Measurements from ENCODE around the gene MYO5A. TPM values are rescaled to one million over a fixed set of nuclear protein-coding genes. Genes with fewer than 3 reads are reported as not detected.

Gene MYO5A
- polyA plus RNA-seq, 2 of the 4 experiments (the other 2 are of a cell fraction) = 15.1 to 46.7 TPM

DNA sequence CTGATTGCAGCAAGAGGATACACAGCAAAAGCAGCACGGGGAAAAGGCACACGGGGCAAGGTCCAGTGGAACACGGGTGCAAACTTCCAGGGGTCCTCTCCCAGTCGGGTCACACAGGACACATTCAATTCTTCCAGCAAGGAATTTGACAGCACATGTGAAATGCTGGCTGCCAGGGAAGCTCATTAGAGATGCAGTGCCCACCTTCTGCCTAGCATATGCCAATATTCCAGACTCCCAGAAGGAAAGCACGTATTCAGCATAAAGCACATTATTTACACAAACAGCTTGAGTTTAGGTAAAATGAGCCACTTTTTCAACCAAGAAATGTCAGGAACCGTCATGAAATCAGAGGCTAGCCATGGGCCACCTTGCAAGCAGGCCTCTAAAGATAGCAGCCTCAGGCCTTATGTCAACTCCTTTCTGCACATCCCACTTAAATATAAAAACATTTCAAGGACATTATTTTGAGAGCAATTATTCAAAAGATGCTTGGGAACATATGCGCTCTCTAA lies 252.4 kb downstream of the MYO5A start:
- FAIRE-seq = no peak
- TF ChIP-seq REST (IDR thresholded peaks at IDR 0.05) (no peak), CHD2 (IDR thresholded peaks at IDR 0.05; ENCODE audit: low read length, partially characterized antibody) (no peak), BCL3 (IDR thresholded peaks at IDR 0.05) (no peak), CHD4 (IDR thresholded peaks at IDR 0.05; ENCODE audit: borderline replicate concordance) (no peak), HOXA7 (CRISPR knock-in tag; IDR thresholded peaks at IDR 0.05) (no peak), KDM5A (IDR thresholded peaks at IDR 0.05) (no peak), EHF (CRISPR knock-in tag; IDR thresholded peaks at IDR 0.05) (no peak), CBX8 (IDR thresholded peaks at IDR 0.05) (no peak), EP300 (IDR thresholded peaks at IDR 0.05) (no peak), HES2 (IDR thresholded peaks at IDR 0.05) (no peak), BHLHE40 (IDR thresholded peaks at IDR 0.05; ENCODE audit: low read depth, low read length) (no peak)
- TF ChIP-seq, protein P1, sequence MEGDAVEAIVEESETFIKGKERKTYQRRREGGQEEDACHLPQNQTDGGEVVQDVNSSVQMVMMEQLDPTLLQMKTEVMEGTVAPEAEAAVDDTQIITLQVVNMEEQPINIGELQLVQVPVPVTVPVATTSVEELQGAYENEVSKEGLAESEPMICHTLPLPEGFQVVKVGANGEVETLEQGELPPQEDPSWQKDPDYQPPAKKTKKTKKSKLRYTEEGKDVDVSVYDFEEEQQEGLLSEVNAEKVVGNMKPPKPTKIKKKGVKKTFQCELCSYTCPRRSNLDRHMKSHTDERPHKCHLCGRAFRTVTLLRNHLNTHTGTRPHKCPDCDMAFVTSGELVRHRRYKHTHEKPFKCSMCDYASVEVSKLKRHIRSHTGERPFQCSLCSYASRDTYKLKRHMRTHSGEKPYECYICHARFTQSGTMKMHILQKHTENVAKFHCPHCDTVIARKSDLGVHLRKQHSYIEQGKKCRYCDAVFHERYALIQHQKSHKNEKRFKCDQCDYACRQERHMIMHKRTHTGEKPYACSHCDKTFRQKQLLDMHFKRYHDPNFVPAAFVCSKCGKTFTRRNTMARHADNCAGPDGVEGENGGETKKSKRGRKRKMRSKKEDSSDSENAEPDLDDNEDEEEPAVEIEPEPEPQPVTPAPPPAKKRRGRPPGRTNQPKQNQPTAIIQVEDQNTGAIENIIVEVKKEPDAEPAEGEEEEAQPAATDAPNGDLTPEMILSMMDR (IDR thresholded peaks at IDR 0.05) = no peak
- TF ChIP-seq, protein P2, sequence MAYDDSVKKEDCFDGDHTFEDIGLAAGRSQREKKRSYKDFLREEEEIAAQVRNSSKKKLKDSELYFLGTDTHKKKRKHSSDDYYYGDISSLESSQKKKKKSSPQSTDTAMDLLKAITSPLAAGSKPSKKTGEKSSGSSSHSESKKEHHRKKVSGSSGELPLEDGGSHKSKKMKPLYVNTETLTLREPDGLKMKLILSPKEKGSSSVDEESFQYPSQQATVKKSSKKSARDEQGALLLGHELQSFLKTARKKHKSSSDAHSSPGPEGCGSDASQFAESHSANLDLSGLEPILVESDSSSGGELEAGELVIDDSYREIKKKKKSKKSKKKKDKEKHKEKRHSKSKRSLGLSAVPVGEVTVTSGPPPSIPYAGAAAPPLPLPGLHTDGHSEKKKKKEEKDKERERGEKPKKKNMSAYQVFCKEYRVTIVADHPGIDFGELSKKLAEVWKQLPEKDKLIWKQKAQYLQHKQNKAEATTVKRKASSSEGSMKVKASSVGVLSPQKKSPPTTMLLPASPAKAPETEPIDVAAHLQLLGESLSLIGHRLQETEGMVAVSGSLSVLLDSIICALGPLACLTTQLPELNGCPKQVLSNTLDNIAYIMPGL (CRISPR knock-in tag; IDR thresholded peaks at IDR 0.05; ENCODE audit: borderline replicate concordance) = no peak
- ChIA-PET CTCF (interaction anchor here (2.2 to 2.9 kb wide), 3 partner anchors 15 to 459 kb away, joined by 6 to 19 read pairs (median 8); no protein-coding TSS in a partner anchor), POLR2A (no interaction called here)
- DNase-seq (ENCODE audit: low read depth in 1 of 2, low spot score in 1 of 2) = no peak
- Histone ChIP-seq H3K9me3 (no peaks in the 10 kb centered on the region), H3K4me1 (no peaks in the 10 kb centered on the region), H3K4me2 (no peak overlapping the region), H3K27ac (no peak overlapping the region), H3K4me3 (no peak overlapping the region)
- ATAC-seq = no peak
- WGBS (ENCODE audit: missing lambda C conversion rate) = 91% methylated on average over 7 of the region's 7 CpGs

GRCh38 chr15:52263563-52264282 lies 265.0 kb downstream of the MYO5A start:
- Histone ChIP-seq H3K9me3 (no peaks in the 10 kb centered on the region), H3K4me1 (peaks cover 16% of the 10 kb centered on the region), H3K4me3 (no peak overlapping the region), H3K27ac (no peak overlapping the region), H3K4me2 (no peak overlapping the region)
- ATAC-seq (no peak), FAIRE-seq (no peak), DNase-seq (ENCODE audit: low read depth in 1 of 2, low spot score in 1 of 2) (no peak)
- ChIA-PET POLR2A (no interaction called here), CTCF (interaction anchor here (0.6 to 9.5 kb wide), 3 partner anchors 7 to 91 kb away, joined by 3 to 112 read pairs (median 5); no protein-coding TSS in a partner anchor)
- TF ChIP-seq HOXA7 (CRISPR knock-in tag; IDR thresholded peaks at IDR 0.05) (no peak), CBX8 (IDR thresholded peaks at IDR 0.05) (no peak), RCOR1 (IDR thresholded peaks at IDR 0.05; ENCODE audit: low read depth, low read length) (no peak), EHMT2 (IDR thresholded peaks at IDR 0.05; ENCODE audit: low read depth) (no peak)
- 83% methylated on average over 11 of the region's 11 CpGs for WGBS (ENCODE audit: missing lambda C conversion rate)
